UCSD-AML1 (cell line): ENCODE results near the gene GALK2.
"Not testable (repeated sequence)": the region's sequence is repeated elsewhere in the genome, so short reads cannot be mapped to it uniquely, and the experiment has no call there.

ENCODE experiments used
- DNase-seq: peaks from one replicate; lab custom pipeline; 2025; ENCODE audit not compliant: unreplicated experiment; lab: John Stamatoyannopoulos, UW

The GALK2 gene

GRCh38 chr15:49163678-49164077 is 6.4 kb upstream of the GALK2 start:
- no peak for DNase-seq

GRCh38 chr15:49164865-49165264 is 5.2 kb upstream of the GALK2 start:
- no peak for DNase-seq

GRCh38 chr15:49168016-49168415 is 2.0 kb upstream of the GALK2 start:
- no peak for DNase-seq

GRCh38 chr15:49171790-49172189 is 1.7 kb downstream of the GALK2 start:
- no peak for DNase-seq

- DNase-seq, result no peak
Measured at GRCh38 chr15:49174902-49175301, 4.9 kb downstream of the GALK2 start.

GRCh38 chr15:49175582-49176397 is 5.7 kb downstream of the GALK2 start:
- DNase-seq, result not testable (repeated sequence)

DNA sequence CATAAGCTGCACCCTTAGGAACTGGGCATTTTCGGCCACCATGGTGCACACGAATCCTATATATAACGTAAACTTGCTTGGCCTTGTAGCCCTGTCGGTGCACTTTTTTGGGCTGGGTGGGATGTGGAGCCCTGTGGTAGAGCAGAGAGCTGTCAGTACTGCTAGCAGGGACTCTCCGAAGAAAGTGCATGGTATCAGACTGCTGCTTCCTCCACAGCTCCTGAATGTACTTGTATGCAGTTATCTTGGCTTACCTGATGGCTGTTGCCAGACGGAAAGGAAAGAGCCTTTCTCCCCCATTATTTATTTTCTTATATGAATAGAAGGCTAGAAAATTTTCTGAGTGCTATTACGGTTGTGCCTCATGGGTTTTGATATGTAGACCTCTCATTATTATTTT is 8.4 kb downstream of the GALK2 start:
- DNase-seq, result no peak

- DNase-seq, result no peak
Measured at GRCh38 chr15:49179433-49180190, 9.6 kb downstream of the GALK2 start.

DNA sequence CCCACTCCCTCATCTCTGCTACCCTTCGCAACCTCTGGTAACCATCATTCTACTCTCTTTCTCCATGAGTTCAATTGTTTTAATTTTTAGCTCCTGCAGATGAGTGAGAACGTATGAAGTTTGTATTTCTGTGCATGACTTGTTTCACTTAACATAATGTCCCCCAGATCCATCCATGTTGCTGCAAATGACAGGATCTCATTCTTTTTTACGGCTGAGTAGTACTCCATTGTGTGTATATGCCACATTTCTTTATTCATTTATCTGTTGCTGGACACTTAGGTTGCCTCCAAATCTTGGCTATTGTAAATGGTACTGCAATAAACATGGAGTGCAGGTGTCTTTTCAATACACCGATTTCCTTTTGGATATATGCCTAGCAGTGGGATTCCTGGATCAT is 12.1 kb downstream of the GALK2 start:
- no peak for DNase-seq

DNA sequence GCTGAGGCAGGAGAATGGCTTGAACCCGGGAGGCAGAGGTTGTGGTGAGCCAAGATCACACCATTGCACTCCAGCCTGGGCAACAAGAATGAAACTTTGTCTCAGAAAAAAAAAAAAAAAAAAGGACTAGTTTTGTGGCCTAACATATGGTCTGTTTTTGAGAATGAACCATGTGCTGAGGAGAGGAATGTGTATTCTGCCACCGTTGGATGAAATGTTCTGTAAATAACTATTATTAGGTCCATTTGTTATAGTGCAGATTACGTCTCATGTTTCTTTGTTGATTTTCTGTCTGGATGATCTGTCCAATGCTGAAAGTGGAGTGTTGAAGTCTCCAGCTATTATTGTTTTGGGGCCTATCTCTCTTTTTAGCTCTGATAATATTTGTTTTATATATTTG is 13.7 kb downstream of the GALK2 start:
- not testable (repeated sequence) for DNase-seq

GRCh38 chr15:49185473-49185872 is 15.4 kb downstream of the GALK2 start:
- no peak for DNase-seq

DNA sequence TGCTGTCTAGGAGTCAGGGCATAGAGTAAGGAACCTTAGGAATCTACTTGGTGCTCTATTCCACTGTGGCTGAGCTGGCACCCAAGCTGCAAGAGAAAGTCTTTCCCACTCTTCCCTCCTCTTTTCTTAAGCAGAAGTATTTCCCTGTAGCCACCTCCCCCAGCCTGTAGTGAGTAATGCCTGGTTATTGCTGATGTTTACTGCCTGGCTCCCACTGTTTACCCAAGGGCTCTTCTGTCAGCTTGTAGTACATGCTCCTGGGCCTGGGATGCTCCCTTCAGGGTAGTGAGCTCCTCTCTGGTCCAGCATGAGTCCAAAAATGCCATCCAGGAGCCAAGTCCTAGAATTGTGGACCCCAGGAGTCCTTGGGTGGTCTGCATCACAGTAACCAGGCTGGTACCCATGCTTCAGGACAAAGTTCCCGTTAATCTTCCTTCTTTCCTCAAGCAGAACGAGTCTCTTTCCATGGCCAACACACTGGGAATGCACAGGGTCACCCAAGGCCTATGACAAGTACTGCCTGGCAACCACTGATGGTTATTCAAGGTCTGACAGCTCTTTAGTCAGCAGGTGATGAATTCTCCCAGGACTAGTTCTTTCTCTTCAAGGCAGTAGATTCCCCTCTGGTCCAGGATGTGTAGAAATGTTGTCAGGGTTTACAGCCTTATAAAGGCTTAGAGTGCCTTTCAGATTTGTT is 17.6 kb downstream of the GALK2 start:
- DNase-seq, result no peak

DNA sequence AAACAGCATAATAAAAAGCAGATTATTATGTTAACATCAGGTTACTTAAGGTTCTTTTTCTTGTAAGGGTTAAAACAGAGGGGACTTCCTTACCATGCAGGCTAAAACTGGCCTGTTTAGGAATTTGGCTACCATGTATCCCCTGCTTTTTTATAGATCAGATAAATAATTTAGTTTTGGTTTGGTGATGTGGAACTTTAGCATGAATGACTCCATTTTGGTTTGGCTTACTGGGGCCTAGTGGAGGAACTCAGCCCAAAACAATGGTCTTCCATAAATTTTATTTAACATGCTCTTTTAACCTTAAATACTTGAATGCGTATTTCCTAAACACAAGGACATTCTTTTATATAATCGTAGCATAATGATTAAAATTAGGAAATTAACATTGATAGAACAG is 18.9 kb downstream of the GALK2 start:
- no peak for DNase-seq

GRCh38 chr15:49189631-49190030 is 19.6 kb downstream of the GALK2 start:
- DNase-seq, result no peak

GRCh38 chr15:49190586-49190985 is 20.5 kb downstream of the GALK2 start:
- no peak for DNase-seq

DNA sequence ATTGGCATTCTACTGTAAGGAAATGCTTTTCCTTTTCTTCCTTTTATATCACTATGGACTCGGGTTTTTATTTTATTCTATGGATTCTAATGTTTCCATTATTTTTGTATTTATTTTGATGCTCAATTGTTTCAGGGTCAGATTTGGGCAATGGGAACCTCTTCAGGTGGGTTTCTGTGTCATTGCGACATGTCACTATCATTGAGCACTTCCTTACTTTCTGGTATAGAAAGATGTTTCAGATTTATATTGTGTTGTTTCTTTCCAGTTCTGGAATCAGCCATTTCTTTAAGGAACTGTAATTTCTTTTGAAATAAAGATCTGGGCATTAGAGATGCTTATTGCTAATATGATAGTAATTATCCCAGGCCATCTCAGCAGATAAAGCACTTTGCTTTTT is 21.8 kb downstream of the GALK2 start:
- DNase-seq, result no peak

GRCh38 chr15:49196856-49197255 is 26.8 kb downstream of the GALK2 start:
- no peak for DNase-seq

DNA sequence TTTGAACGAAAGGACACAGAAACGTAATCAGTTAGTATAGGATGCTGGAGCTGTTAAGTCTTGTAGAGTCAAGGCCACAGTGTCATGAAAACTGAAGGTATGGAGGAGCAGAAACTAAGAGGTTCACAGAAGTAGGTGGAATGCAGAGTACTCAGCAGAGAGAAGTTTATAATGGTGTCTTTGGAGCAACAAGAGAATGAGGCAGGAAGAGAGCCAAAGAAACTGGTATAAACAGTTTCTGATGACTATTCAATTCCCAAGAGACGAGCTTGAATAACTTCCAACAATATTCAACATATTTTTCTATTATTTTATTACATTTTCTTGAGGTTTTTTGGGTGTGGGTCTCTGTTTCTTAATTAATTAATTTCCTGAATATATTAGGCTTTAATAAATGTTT is 29.6 kb downstream of the GALK2 start:
- no peak for DNase-seq

DNA sequence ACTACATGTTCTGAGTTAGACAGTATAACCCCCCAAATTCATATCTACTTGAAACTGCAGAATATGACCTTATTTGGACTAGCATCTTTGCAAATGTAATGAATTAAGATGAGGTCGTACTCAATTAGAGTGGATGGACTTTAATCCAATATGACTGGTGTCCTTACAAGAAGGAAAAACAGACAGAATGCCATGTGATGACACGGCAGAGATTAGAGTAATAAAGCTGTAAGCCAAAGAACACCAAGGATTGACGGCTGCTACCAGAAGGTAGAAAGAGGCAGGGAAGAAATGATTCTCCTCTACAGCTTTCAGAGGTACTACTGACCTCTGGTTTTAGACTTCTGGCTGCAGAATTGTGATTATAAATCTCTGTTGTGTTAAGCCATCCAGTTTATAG is 30.3 kb downstream of the GALK2 start:
- DNase-seq, result no peak

DNA sequence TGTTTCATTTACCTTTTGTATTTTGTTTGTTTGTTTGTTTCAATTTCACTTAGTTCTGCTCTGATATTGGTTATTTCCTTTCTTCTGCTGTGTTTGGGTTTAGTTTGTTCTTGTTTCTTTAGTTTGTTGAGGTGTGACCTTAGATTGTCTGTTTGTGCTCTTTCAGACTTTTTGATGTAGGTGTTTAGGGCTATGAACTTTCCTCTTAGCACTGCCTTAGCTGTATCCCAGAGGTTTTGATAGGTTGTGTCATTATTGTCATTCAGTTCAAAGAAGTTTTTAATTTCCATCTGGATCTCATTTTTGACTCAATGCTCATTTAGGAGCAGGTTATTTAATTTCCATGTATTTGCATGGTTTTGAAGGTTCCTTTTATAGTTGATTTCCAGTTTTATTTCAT is 38.1 kb downstream of the GALK2 start:
- DNase-seq, result not testable (repeated sequence)

DNA sequence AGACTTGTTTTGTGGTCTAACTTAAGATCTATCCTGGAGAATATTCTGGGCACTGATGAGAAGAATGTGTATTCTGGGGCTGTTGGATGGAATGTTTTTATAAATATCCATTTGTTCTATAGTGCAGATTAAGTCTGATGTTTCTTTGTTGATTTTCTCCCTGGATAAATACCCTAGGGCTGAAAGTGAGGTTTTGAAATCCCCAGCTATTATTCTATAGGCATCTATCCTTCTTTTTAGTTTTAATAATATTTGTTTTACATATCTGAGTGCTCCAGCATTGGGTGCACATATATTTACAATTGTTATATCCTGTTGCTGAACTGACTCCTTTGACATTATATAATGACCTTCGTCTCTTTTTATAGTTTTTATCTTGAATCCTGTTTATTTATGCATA is 42.9 kb downstream of the GALK2 start:
- DNase-seq, result no peak
